Uterus (tissue), 4 donors: ENCODE results near the gene DMPK. TPM values are rescaled to one million over a fixed set of nuclear protein-coding genes. Genes with fewer than 3 reads are reported as not detected.

ENCODE experiments used
- DNase-seq, 2 donors: peaks; one replicate each; pipeline ENCODE4 v3.0.0-alpha.2; 2019 to 2020
- H3K27ac ChIP-seq, 2 donors: fragments of 200-600 bp; sonication (generic); 1 replicate in 1 of 2; 2 replicates in 1 of 2; pipeline ENCODE4 v1.5.1; 2016 to 2018
- H3K27me3 ChIP-seq, 2 donors: fragments of 200-600 bp; sonication (generic); one replicate each; pipeline ENCODE4 v1.5.1; 2018 to 2019; ENCODE audit warnings: control low read depth in 1 of 2
- H3K36me3 ChIP-seq, 2 donors: fragments of 200-600 bp; sonication (generic); one replicate each; pipeline ENCODE4 v1.5.1; 2019; ENCODE audit warnings: control low read depth in 1 of 2
- H3K4me1 ChIP-seq, 2 donors: fragments of 200-600 bp; sonication (generic); one replicate each; pipeline ENCODE4 v1.5.1; 2018 to 2019; ENCODE audit warnings: control low read depth in 1 of 2
- H3K4me3 ChIP-seq, 2 donors: fragments of 200-600 bp; sonication (generic); 1 replicate in 1 of 2; 2 replicates in 1 of 2; pipeline ENCODE4 v1.5.1; 2018 to 2019; ENCODE audit warnings: mild to moderate bottlenecking in 1 of 2
- H3K9me3 ChIP-seq, 2 donors: fragments of 200-600 bp; sonication (generic); one replicate each; pipeline ENCODE4 v1.5.1; 2019; ENCODE audit warnings: control low read depth in 1 of 2
- POLR2A ChIP-seq, 2 donors: fragments of 450-650 bp; IDR thresholded peaks; one replicate each; pipeline ENCODE4 v1.6.1; 2016; ENCODE audit warnings: antibody characterized with exemption in 2 of 2, mild to moderate bottlenecking in 1 of 2, moderate library complexity in 1 of 2
- intact Hi-C: fragments of 100-400 bp; cut with DNase I; formaldehyde crosslinking; loops from one replicate; pipeline ENCODE4 v1.15.1; 2023; ENCODE audit warnings: low total_unique reads
- total RNA-seq, 4 donors: library from RNA; depleted of rRNA in 3 of 4; stranded (reverse); fragments of >200 nt in 3 of 4; gene quantifications; one replicate each; pipeline versions ENCODE4 v1.1.0 to v1.2.4, GENCODE V29; 2014 to 2023
- TF ChIP-seq, protein P1 (sequence below), 4 experiments: fragments of 200-600 bp in 2 of 4; fragments of 450-650 bp in 2 of 4; sonication (generic) in 2 of 4; IDR thresholded peaks; one replicate each; pipeline ENCODE4 v1.5.1; 2016 to 2019; ENCODE audit warnings: antibody characterized with exemption in 4 of 4, mild to moderate bottlenecking in 2 of 4, moderate library complexity in 1 of 4
- donor health status: DM: yes; HTN: yes; CAD: no.

DMPK gene
- total RNA-seq, 4 donors from 2014 or later, result 15.3 to 211 (median 43.8) TPM

DNA sequence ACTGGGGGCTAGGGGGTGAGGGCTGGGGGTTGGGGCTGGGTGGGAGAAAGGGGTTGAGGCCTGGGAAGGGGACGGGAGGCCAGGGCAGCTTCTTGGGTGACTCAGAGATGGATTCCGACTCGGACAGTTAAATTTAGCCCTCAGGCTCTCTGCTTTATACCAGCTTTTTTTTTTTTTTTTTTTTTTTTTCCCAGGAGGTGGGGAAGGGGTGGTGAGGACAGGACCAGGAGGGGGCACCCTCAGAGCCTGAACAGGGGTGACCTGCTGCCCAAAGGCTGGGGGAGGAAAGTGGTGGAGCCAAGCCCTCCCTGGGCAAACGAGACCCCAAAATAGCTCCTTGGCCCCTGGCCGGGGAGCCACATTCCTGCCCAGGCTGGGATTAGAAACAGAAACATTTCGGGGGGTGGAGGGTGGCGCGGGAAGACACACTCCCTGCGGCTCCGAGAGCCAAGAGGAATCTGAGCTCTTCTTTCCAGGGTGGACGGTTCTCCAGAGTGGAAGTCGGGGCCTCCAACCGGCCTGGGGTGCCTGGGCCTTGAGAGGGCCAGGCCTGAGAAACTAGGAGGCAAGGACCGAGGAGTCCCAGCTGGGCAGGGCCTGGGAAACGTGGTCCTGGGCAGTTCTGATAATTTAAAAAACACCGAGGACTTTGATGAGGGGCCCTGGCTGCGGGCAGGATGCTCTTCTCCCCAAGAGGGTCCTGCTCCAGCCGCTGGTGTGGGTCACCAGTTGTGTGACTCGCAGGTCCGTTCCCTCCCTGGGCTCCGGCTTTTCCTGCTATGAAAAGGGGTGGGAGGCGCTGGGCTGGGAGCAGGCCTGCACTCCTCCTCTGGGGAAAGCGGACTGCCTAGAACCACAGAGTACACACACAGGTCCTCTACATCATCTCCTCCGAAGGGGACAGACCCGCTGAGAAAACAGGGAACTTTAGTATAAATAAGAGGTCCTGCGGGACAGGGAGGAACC is 813 bp upstream of the DMPK start:
- intact Hi-C loops, result no loop called here

DNA sequence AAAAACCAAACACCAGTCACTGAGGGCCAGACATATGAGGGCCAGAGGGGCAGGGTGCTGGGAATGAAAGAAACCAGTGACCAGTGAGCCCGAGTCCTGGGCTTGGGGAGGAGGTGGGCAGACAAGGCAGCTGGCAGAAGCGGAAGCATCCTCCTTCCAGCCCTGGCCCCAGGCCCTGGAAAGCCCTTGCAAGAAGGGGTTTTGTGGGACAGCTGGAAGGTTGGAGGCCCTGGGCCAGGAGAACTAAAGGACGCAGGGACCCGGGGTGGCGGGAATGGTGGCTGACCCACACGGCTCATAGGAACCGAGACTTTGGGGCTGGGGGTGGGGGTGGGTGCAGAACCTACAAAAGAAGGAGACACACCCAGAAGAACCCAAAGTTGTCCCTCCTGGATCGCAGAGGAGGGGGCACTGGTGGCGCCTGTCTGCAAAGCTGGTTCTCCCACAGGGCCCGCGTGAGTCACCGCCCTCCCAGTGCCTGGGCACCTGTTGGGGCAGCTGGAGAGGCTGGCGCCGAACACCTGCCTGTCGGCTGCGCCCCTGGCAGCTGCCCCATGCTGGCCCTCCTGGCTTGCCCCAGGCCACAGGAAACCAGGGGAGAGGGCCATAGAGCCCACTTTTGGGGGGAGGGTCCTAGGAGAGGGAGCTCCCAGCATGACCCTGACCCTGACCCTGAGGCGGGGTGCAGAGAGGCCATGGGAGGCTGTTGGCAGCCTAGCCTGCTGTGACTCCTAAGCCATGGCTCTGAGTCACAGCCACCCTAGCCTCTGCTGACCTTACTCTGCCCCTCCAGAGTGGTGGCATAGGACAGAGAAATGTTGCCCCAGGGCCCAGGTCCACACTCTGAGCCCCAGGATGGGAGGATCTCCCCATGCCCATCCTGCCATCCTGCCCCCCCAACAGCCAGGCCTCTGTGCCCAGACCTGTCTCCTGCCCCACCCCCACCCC is 802 bp downstream of the DMPK start:
- Histone ChIP-seq H3K4me3 (peak overlapping the region; percentile 48 to 78), H3K27ac (peak overlapping the region; percentile 93 to 97), H3K27me3 (no peaks in the 10 kb centered on the region), H3K9me3 (no peaks in the 10 kb centered on the region), H3K4me1 (peaks cover 6 to 17% of the 10 kb centered on the region in 2 donors), H3K36me3 (no peaks in the 10 kb centered on the region)
- intact Hi-C loops, result no loop called here
- peak in 1 of 2 donors; percentile 43 for DNase-seq
- TF ChIP-seq, protein P1, sequence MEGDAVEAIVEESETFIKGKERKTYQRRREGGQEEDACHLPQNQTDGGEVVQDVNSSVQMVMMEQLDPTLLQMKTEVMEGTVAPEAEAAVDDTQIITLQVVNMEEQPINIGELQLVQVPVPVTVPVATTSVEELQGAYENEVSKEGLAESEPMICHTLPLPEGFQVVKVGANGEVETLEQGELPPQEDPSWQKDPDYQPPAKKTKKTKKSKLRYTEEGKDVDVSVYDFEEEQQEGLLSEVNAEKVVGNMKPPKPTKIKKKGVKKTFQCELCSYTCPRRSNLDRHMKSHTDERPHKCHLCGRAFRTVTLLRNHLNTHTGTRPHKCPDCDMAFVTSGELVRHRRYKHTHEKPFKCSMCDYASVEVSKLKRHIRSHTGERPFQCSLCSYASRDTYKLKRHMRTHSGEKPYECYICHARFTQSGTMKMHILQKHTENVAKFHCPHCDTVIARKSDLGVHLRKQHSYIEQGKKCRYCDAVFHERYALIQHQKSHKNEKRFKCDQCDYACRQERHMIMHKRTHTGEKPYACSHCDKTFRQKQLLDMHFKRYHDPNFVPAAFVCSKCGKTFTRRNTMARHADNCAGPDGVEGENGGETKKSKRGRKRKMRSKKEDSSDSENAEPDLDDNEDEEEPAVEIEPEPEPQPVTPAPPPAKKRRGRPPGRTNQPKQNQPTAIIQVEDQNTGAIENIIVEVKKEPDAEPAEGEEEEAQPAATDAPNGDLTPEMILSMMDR (IDR thresholded peaks at IDR 0.05), result no peak

More for the DNA sequence above, 813 bp upstream of the DMPK start:
- H3K9me3 ChIP-seq, result no peaks in the 10 kb centered on the region
- H3K27ac ChIP-seq, result peak overlapping the region; percentile 93 to 97
- TF ChIP-seq, protein P1 (IDR thresholded peaks at IDR 0.05), result no peak
- peak in 1 of 2 donors; percentile 30 for TF ChIP-seq POLR2A (IDR thresholded peaks at IDR 0.05)
- H3K4me1 ChIP-seq, result peaks cover 6 to 17% of the 10 kb centered on the region in 2 donors
- no peaks in the 10 kb centered on the region for H3K27me3 ChIP-seq
- DNase-seq, result peak; percentile 84 to 86
- H3K4me3 ChIP-seq, result peak overlapping the region; percentile 48 to 78
- H3K36me3 ChIP-seq, result no peaks in the 10 kb centered on the region

DNA sequence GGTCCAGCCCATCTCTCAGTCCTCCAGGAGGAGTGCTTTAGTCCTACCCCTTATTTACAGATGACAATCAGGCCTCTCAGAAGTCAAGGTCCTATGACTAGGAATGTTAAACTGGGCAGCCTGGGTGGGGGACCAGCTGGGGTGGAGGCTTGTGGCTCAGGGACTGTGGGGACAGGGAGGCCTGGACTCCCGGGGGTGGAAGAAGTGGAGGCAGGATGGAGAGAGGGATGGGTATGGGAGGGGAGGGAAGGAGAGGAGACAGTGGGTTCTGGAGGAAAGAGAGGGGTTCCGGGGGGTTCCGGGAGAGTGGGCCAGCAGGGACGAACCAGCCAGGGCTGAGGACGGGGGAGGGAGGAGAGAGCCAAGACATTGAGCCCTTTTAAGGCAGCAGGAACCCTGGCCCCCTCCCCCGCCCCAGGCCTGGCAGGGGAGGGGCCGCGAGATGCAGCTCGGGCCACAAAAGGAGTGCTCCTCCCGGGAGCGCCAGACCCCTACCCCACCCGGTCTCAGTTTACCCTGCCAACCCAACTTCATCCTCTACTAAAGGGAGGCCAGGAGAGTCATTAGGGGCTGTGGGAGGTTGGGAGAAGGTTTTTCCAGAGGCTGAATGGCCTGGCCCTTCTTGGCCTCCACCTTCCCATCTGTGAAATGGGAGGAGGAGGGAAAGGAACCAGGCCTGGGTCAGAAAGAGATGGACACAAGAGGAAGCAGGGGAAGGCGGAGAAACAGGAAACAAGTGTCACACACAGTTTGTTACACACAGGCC is 1.7 kb downstream of the DMPK start:
- intact Hi-C loops, result no loop called here
- peak overlapping the region; percentile 93 to 97 for H3K27ac ChIP-seq
- H3K4me3 ChIP-seq, result peak overlapping the region; percentile 48 to 78
- H3K4me1 ChIP-seq, result peaks cover 6 to 17% of the 10 kb centered on the region in 2 donors
- H3K27me3 ChIP-seq, result no peaks in the 10 kb centered on the region
- H3K36me3 ChIP-seq, result no peaks in the 10 kb centered on the region
- DNase-seq, result peak; percentile 52 to 60
- TF ChIP-seq POLR2A (IDR thresholded peaks at IDR 0.05), result no peak
- TF ChIP-seq, protein P1 (IDR thresholded peaks at IDR 0.05), result no peak
- H3K9me3 ChIP-seq, result no peaks in the 10 kb centered on the region

DNA sequence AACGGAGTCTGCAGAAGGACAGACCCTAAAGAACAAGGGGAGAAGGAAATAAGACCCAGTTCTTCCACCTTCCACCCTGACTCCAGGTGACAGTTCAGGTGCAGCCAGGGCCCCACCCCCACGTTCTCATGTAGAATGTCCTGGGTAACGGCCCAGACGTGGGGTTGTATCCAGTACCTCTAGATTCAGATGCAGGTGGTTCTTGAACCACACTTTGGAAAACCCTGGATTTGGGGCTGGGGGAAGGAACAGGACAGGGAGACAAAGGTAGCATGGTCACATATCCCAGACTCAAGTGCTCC is 2.2 kb downstream of the DMPK start:
- peaks cover 6 to 15% of the 10 kb centered on the region in 2 donors for H3K4me1 ChIP-seq
- peak overlapping the region; percentile 93 to 97 for H3K27ac ChIP-seq
- no peak for DNase-seq
- H3K9me3 ChIP-seq, result no peaks in the 10 kb centered on the region
- no peaks in the 10 kb centered on the region for H3K27me3 ChIP-seq
- H3K36me3 ChIP-seq, result no peaks in the 10 kb centered on the region
- peak overlapping the region; percentile 48 to 78 for H3K4me3 ChIP-seq
- intact Hi-C loops, result no loop called here
- TF ChIP-seq POLR2A (IDR thresholded peaks at IDR 0.05), result no peak
- TF ChIP-seq, protein P1 (IDR thresholded peaks at IDR 0.05), result no peak
